ENCODE measurements around the gene CANX. TPM values are rescaled to one million over a fixed set of nuclear protein-coding genes. Genes with fewer than 3 reads are reported as not detected.

CANX gene
- polyA plus RNA-seq, 2 of the 4 experiments (the other 2 are of a cell fraction), result 433 to 1,000 TPM

GRCh38 chr5:179780362-179780761, 81.6 kb downstream of the CANX start:
- WGBS (ENCODE audit: missing lambda C conversion rate), result 91% methylated on average over 7 of the region's 7 CpGs
- no peak overlapping the region for H3K4me2 ChIP-seq
- ATAC-seq (no peak), FAIRE-seq (no peak), DNase-seq (ENCODE audit: low read depth in 1 of 2, low spot score in 1 of 2) (no peak)
- H3K9me3 ChIP-seq, result no peaks in the 10 kb centered on the region
- H3K4me1 ChIP-seq, result no peaks in the 10 kb centered on the region
- no peak overlapping the region for H3K4me3 ChIP-seq
- H3K27ac ChIP-seq, result no peak overlapping the region
- no peak for TF ChIP-seq FOSB (CRISPR knock-in tag; IDR thresholded peaks at IDR 0.05)
- TF ChIP-seq USF2 (IDR thresholded peaks at IDR 0.05), result no peak
- TF ChIP-seq CHD2 (IDR thresholded peaks at IDR 0.05; ENCODE audit: low read length, partially characterized antibody), result no peak
- TF ChIP-seq PBX3 (IDR thresholded peaks at IDR 0.05), result no peak
- TF ChIP-seq CBX2 (IDR thresholded peaks at IDR 0.05; ENCODE audit: borderline replicate concordance, low read depth), result no peak
- no peak for TF ChIP-seq TFCP2L1 (CRISPR knock-in tag; IDR thresholded peaks at IDR 0.05)
- TF ChIP-seq MYC (IDR thresholded peaks at IDR 0.05; ENCODE audit: borderline replicate concordance, low read length), result no peak
- no peak for TF ChIP-seq EHMT2 (IDR thresholded peaks at IDR 0.05; ENCODE audit: low read depth)
- ChIA-PET POLR2A (no interaction called here), CTCF (interaction anchor here (0.8 to 9.3 kb wide), 6 partner anchors 12 to 37 kb away, joined by 3 to 68 read pairs (median 8); partner anchors contain the start of gene LTC4S)

Other genes with a start within 250 kb of the CANX start
- gene RUFY1, start 148.4 kb upstream of the CANX start, polyA plus RNA-seq (2011; rRNA removed), result 30.6 and 39.5 TPM in 2 replicates
- 31.7 to 33.7 TPM (median 33.3 TPM) in 3 replicates for gene RUFY1, start 148.4 kb upstream of the CANX start, polyA plus RNA-seq (2017; fragmentation: RNase III; extraction: RNeasy Plus Mini Kit Qiagen cat#74134 plus additional on column Dnase treatment)
- gene HNRNPH1, start 75.3 kb upstream of the CANX start, polyA plus RNA-seq (2011; rRNA removed), result 511 and 688 TPM in 2 replicates
- 1,576 to 1,720 TPM (median 1,580 TPM) in 3 replicates for gene HNRNPH1, start 75.3 kb upstream of the CANX start, polyA plus RNA-seq (2017; fragmentation: RNase III; extraction: RNeasy Plus Mini Kit Qiagen cat#74134 plus additional on column Dnase treatment)
- not detected in 2 replicates for gene CBY3, start 17.9 kb upstream of the CANX start, polyA plus RNA-seq (2011; rRNA removed)
- not detected in 3 replicates for gene CBY3, start 17.9 kb upstream of the CANX start, polyA plus RNA-seq (2017; fragmentation: RNase III; extraction: RNeasy Plus Mini Kit Qiagen cat#74134 plus additional on column Dnase treatment)
- gene MAML1, start 33.9 kb downstream of the CANX start, polyA plus RNA-seq (2011; rRNA removed), result 6.9 and 10.9 TPM in 2 replicates
- gene MAML1, start 33.9 kb downstream of the CANX start, polyA plus RNA-seq (2017; fragmentation: RNase III; extraction: RNeasy Plus Mini Kit Qiagen cat#74134 plus additional on column Dnase treatment), result 11.0 to 12.0 TPM (median 11.4 TPM) in 3 replicates
- gene LTC4S, start 95.0 kb downstream of the CANX start, polyA plus RNA-seq (2011; rRNA removed), result not detected in 2 replicates
- gene LTC4S, start 95.0 kb downstream of the CANX start, polyA plus RNA-seq (2017; fragmentation: RNase III; extraction: RNeasy Plus Mini Kit Qiagen cat#74134 plus additional on column Dnase treatment), result 0.26 TPM in 1 of 3 replicates, not detected in the others
- 57.4 and 110 TPM in 2 replicates for gene MGAT4B, start 107.9 kb downstream of the CANX start, polyA plus RNA-seq (2011; rRNA removed)
- gene MGAT4B, start 107.9 kb downstream of the CANX start, polyA plus RNA-seq (2017; fragmentation: RNase III; extraction: RNeasy Plus Mini Kit Qiagen cat#74134 plus additional on column Dnase treatment), result 153 to 166 TPM (median 153 TPM) in 3 replicates
- 362 and 415 TPM in 2 replicates for gene SQSTM1, start 121.9 kb downstream of the CANX start, polyA plus RNA-seq (2011; rRNA removed)
- gene SQSTM1, start 121.9 kb downstream of the CANX start, polyA plus RNA-seq (2017; fragmentation: RNase III; extraction: RNeasy Plus Mini Kit Qiagen cat#74134 plus additional on column Dnase treatment), result 529 to 625 TPM (median 606 TPM) in 3 replicates
- gene MRNIP, start 159.8 kb downstream of the CANX start, polyA plus RNA-seq (2011; rRNA removed), result 21.4 and 26.1 TPM in 2 replicates
- gene MRNIP, start 159.8 kb downstream of the CANX start, polyA plus RNA-seq (2017; fragmentation: RNase III; extraction: RNeasy Plus Mini Kit Qiagen cat#74134 plus additional on column Dnase treatment), result 29.7 to 35.9 TPM (median 30.5 TPM) in 3 replicates
- gene TBC1D9B, start 208.9 kb downstream of the CANX start, polyA plus RNA-seq (2011; rRNA removed), result 37.2 and 45.2 TPM in 2 replicates
- gene TBC1D9B, start 208.9 kb downstream of the CANX start, polyA plus RNA-seq (2017; fragmentation: RNase III; extraction: RNeasy Plus Mini Kit Qiagen cat#74134 plus additional on column Dnase treatment), result 60.1 to 68.1 TPM (median 64.7 TPM) in 3 replicates